ENCODE results near the gene CFAP77.

DNA sequence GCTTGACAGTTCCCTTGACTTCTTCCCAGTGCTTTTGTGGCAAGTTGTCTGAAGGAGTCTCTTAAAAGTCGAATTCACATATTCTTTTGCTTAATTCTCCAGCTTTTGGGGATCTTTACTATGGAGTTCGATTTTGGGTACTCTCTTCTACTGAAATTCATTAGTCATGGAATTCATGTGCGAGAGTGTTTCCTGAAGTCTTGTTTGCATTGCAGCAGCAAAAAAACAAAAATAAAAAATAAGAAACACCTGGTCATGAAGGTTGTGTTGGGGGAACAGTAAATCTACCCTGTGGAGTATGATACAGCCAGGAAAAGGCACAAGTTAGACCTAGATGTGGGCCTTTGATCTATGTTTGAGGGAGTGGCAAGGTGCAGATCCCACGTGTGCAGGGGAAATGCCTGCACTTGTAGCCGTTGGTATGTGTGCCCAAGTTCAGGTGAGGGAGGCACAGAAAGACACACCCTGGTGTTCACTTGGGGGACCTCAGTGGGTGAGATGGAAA, 55.2 kb downstream of the CFAP77 start:
- no peak for TF ChIP-seq CEBPB (IDR thresholded peaks at IDR 0.05; ENCODE audit: borderline replicate concordance in 1 of 2, low read depth in 2 of 2, low read length in 2 of 2)
- TF ChIP-seq, protein P1, sequence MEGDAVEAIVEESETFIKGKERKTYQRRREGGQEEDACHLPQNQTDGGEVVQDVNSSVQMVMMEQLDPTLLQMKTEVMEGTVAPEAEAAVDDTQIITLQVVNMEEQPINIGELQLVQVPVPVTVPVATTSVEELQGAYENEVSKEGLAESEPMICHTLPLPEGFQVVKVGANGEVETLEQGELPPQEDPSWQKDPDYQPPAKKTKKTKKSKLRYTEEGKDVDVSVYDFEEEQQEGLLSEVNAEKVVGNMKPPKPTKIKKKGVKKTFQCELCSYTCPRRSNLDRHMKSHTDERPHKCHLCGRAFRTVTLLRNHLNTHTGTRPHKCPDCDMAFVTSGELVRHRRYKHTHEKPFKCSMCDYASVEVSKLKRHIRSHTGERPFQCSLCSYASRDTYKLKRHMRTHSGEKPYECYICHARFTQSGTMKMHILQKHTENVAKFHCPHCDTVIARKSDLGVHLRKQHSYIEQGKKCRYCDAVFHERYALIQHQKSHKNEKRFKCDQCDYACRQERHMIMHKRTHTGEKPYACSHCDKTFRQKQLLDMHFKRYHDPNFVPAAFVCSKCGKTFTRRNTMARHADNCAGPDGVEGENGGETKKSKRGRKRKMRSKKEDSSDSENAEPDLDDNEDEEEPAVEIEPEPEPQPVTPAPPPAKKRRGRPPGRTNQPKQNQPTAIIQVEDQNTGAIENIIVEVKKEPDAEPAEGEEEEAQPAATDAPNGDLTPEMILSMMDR (IDR thresholded peaks at IDR 0.05 in 2 of 3, conservative IDR thresholded peaks at IDR 0.05 in 1 of 3; ENCODE audit: control insufficient read depth in 2 of 3, extremely low read depth in 1 of 3, insufficient read depth in 1 of 3, low read depth in 3 of 3, low read length in 3 of 3), result no peak
- no peak for TF ChIP-seq LARP7 (IDR thresholded peaks at IDR 0.05)
- TF ChIP-seq HDGF (IDR thresholded peaks at IDR 0.05), result no peak
- no peak for TF ChIP-seq CREM (IDR thresholded peaks at IDR 0.05; ENCODE audit: low read depth)
- TF ChIP-seq SMC3 (IDR thresholded peaks at IDR 0.05; ENCODE audit: borderline replicate concordance, low read length), result no peak
- no peak for TF ChIP-seq EP300 (IDR thresholded peaks at IDR 0.05; ENCODE audit: borderline replicate concordance in 1 of 2, control insufficient read depth in 1 of 2, low read depth in 2 of 2, low read length in 2 of 2)
